GM21390 (cell line): ENCODE results near the gene SLC8A1.
"Not testable (repeated sequence)": the region's sequence is repeated elsewhere in the genome, so short reads cannot be mapped to it uniquely, and the experiment has no call there.

Experiments used
- ATAC-seq: cut with Tn5 transposase; IDR thresholded peaks from one replicate; pipeline ENCODE4 v1.9.1; 2021; ENCODE audit not compliant: unreplicated experiment

SLC8A1 gene

GRCh38 chr2:40093021-40093675 is 358.7 kb downstream of the SLC8A1 start:
- ATAC-seq, result no peak

GRCh38 chr2:40090044-40090443 is 361.8 kb downstream of the SLC8A1 start:
- no peak for ATAC-seq

- ATAC-seq, result no peak
Observed at GRCh38 chr2:40087927-40088326, 364.0 kb downstream of the SLC8A1 start.

DNA sequence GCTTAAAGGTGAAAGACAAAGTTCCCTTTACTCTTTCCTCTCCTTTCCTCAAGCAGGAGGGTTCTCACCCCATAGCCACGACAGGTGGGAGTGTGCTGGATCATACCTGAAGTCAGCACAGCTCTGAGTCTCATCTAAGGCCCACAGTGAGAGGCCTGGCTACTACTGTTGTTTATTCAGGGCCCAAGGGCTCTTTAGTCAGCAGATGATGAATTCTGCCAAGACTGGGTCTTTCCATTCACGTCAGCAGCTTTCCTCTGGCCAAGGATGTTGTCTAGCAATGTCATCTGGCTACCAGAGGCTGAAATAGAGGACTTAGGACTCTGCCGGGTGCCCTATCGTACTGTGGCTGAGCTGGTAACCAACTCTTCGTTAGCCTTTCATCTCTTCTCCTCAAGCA is 364.5 kb downstream of the SLC8A1 start:
- no peak for ATAC-seq

- ATAC-seq, result no peak
Observed at GRCh38 chr2:40085786-40086185, 366.1 kb downstream of the SLC8A1 start.

- ATAC-seq, result not testable (repeated sequence)
Observed at GRCh38 chr2:40073336-40073735, 378.6 kb downstream of the SLC8A1 start.

DNA sequence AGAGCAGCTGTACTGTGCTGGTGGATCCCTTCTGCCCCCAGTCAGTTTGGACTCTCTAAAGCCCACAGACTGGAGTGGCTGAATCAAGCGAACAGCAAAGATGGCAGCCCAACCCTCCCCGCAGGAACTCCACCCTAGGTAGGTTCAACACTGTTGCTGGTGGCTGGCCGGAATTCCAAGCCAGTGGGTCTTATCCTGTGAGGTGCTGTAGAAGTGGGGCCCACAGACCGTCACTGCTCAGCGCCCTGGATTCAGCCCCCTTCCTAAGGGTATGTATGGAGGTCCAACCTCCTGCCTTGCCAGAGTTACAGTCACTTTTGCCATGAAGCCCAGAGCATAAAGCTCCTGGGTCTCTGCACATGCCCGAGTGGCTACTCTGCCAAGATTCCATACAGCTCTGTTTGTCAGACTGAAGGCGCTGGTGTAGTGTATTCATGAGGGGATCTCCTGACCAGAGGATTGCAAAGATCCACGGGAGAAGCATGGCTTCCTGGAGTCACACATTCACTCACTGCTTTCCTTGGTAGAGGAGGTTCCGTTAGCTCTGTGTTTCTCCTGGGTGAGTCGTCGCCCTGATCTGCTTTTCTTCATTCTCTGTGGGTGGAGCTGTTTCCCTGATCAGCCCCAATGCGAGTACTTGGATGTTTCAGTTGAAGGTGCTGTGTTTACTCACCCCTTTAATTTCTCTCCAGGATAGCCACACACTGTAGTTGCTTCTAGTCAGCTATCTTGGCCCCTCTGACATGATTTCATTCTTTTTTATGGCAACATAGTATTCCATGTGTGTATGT is 379.3 kb downstream of the SLC8A1 start:
- no peak for ATAC-seq

DNA sequence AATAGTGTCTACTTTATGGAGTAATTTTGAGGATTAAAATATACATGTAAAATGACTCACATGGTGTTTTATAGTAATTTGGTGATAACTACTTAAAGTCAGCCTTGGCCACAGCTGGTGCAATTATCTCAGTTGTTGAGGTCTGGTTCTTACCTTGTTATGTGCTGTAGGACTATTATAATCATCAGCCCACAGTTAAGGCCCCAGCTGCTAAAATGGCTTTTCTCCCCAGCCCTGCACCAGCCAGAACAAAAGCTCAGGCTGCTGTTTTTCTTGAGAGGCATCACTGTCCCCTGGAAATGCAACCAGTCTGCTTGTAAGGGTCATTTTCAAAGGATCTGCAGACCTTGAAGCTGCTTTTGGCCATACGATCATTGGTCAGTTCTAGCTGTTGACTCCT is 389.5 kb downstream of the SLC8A1 start:
- no peak for ATAC-seq

GRCh38 chr2:40049781-40050180 is 402.1 kb downstream of the SLC8A1 start:
- ATAC-seq, result no peak

DNA sequence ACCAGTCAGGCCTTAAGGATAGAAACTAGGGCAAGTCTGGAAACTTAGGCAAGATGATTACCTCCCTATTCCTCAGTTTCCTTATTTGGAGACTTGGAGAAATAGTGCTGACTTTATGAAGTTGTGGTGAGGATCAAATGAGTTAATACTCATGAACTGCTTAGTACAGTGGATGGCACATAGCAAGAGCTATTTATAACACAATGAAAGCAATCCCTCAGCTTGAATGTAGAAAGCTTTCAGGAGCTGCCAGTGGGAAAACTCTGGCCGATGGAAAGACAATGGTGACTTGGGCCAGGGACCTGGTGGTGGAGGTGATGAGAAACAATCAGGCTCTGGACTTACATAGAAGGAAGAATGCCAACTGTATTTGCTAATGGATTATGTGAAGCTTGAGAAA is 403.4 kb downstream of the SLC8A1 start:
- ATAC-seq, result no peak

GRCh38 chr2:40047406-40047805 is 404.5 kb downstream of the SLC8A1 start:
- no peak for ATAC-seq
